ENCODE results near the gene ASTN2. TPM values are rescaled to one million over a fixed set of nuclear protein-coding genes. Genes with fewer than 3 reads are reported as not detected.

ASTN2 gene
- total RNA-seq, 2 experiments from 2014 or later = 3.9 TPM

DNA sequence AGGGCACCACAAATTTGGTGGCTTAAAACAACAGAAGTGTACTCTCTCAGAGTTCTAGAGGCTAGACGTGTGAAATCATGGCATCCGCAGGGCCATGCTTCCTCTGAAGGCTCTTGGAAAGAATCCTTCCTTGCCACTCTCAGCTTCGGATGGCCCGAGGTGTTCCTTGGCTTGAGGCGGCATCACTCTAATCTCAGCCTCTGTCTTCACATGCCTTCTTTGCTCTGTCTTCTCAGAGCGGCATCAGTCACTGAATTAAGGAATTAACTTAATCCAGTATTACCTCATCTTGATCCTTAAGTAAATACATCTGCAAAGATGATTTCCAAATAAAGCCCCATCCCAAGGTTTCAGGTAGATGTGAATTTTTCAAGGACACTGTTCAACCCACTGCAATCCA is 938.9 kb downstream of the ASTN2 start:
- no peaks in the 10 kb centered on the region for H3K4me1 Mint-ChIP-seq
- no peak for DNase-seq
- H3K27me3 Mint-ChIP-seq = no peaks in the 10 kb centered on the region
- H3K9me3 Mint-ChIP-seq = no peaks in the 10 kb centered on the region
- H3K27ac Mint-ChIP-seq = no peak overlapping the region
- H3K36me3 Mint-ChIP-seq = peaks cover 10% of the 10 kb centered on the region
- no peak overlapping the region for H3K4me3 Mint-ChIP-seq

DNA sequence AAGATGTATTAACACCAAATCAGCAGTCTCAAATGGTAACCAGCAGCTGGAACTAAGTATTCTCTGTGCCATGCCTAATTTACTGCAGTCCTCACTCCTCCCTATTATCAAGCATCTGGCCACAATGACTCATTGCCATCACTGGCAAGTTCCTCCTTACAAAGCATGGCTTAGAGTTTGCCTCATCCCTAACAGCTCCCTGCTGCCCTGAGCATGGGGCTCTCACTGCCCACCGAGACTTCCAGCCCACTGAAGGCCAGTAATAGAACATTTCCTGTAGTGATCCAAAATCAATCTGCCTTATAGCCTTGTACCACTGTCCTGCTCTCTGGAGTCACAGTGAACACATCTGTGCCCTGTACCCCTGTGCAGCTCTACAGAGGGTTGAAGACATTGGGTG is 939.7 kb downstream of the ASTN2 start:
- no peak for DNase-seq
- no peak overlapping the region for H3K4me3 Mint-ChIP-seq
- peaks cover 10% of the 10 kb centered on the region for H3K36me3 Mint-ChIP-seq
- H3K27me3 Mint-ChIP-seq = no peaks in the 10 kb centered on the region
- H3K9me3 Mint-ChIP-seq = no peaks in the 10 kb centered on the region
- no peak overlapping the region for H3K27ac Mint-ChIP-seq
- no peaks in the 10 kb centered on the region for H3K4me1 Mint-ChIP-seq

DNA sequence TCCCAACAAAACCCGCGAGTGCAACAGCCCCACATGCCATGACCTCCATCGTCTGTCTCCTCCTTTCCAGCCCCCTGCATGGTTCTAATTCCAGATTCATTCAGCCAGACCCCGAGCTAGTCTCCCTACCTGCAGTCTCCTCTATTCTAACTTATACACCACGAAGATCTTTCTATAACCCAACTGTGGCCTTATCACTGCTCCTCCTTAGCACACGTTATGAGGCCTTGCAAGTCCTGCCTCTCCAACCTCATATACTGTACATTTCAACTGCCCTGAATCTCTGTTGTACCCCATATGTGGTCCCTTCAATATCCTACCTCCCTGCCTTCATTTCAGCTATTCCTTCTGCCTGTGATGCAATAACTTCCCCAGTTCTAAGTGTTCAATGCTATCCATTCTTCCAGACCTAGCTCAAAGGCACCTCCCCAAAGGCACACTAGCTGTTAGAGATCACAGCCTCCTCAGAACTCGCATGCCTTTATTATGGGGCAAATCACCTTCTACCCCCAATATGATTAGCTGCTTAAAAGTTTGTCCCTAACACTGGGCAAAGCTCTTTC is 942.8 kb downstream of the ASTN2 start:
- H3K4me1 Mint-ChIP-seq = no peaks in the 10 kb centered on the region
- no peak overlapping the region for H3K4me3 Mint-ChIP-seq
- no peak overlapping the region for H3K27ac Mint-ChIP-seq

DNA sequence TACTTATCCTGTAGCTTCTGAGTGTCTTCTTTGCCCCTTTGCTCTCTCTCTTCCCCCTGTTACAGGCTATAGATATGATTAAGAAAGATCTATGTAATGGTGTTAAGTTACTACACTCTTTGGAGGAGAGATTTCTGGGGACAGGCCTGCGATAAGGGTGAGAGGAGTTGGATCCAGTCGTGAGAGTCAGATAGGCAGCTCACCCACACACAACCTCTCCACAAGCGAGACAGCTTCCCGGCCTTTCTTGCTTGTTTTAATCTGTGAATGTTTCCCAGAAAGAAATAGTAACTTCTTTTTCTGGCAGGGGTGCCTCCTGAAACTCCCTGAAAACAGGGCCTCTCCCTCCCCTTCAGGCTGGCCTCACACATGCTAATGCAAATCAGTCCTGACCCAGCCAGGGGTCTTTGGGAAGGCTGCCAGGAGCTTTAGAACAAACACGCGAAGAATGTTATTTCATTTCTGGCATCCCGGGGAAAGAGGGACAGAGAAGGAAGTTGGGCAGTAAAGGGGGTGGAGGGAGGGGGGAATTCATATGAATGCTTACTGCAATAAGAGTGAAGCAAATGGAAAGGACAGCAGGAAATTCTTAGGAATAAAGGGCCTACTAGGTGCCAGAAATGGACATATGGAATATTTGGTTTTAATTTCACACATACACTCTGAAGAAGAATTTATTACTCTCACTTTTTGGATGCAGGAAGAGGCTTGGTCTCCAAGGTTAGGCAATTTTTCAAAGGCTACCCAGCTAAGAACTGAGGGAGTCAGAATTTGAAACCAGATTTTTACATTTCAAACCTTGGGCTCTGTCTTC is 943.6 kb downstream of the ASTN2 start:
- H3K27ac Mint-ChIP-seq = no peak overlapping the region
- no peaks in the 10 kb centered on the region for H3K4me1 Mint-ChIP-seq

More for the DNA sequence above, 942.8 kb downstream of the ASTN2 start:
- DNase-seq = no peak
- H3K27me3 Mint-ChIP-seq = no peaks in the 10 kb centered on the region
- no peaks in the 10 kb centered on the region for H3K9me3 Mint-ChIP-seq
- H3K36me3 Mint-ChIP-seq = peaks cover 7% of the 10 kb centered on the region

GRCh38 chr9:116468793-116469527 is 945.9 kb downstream of the ASTN2 start:
- peaks cover 4% of the 10 kb centered on the region for H3K36me3 Mint-ChIP-seq
- no peaks in the 10 kb centered on the region for H3K27me3 Mint-ChIP-seq
- no peaks in the 10 kb centered on the region for H3K4me1 Mint-ChIP-seq
- H3K27ac Mint-ChIP-seq = no peak overlapping the region
- H3K4me3 Mint-ChIP-seq = no peak overlapping the region
- H3K9me3 Mint-ChIP-seq = no peaks in the 10 kb centered on the region
- no peak for DNase-seq

More for the DNA sequence above, 943.6 kb downstream of the ASTN2 start:
- peaks cover 11% of the 10 kb centered on the region for H3K36me3 Mint-ChIP-seq
- no peaks in the 10 kb centered on the region for H3K9me3 Mint-ChIP-seq
- H3K4me3 Mint-ChIP-seq = no peak overlapping the region
- no peaks in the 10 kb centered on the region for H3K27me3 Mint-ChIP-seq
- DNase-seq = no peak

- no peak overlapping the region for H3K27ac Mint-ChIP-seq
Measured at GRCh38 chr9:116468369-116468768, 946.5 kb downstream of the ASTN2 start.

DNA sequence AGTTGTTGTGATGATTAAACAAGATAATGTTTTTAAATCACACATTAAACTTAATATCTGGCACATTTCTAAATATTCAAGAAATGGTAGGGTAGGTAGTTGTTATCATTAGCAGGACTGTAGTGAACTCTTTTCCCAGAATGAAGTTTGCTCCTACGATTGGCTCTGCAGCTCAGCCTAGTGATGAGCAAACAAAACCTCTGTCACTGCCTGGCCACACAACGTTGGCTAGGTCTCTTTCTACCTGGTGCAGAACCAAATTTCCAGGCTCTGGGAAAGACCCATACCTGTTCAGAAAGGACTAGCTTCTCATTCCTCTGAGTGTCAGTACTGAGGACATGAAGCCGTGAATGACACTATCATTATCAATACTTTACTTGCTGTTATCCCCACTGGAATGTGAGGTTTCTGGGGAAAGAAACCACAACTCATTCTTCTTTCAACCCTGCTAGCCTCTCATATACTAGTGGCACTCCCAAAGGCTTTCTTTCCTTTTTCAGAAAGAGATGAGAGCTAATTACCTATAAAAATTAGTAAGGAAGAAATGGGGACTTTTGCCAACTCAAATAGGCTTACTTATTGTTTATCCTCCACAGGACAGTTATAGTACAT is 947.0 kb downstream of the ASTN2 start:
- no peak overlapping the region for H3K4me3 Mint-ChIP-seq
- H3K9me3 Mint-ChIP-seq = no peaks in the 10 kb centered on the region
- H3K36me3 Mint-ChIP-seq = peaks cover 4% of the 10 kb centered on the region
- no peak for DNase-seq
- no peaks in the 10 kb centered on the region for H3K4me1 Mint-ChIP-seq
- H3K27ac Mint-ChIP-seq = no peak overlapping the region
- H3K27me3 Mint-ChIP-seq = no peaks in the 10 kb centered on the region

More at GRCh38 chr9:116468369-116468768, 946.5 kb downstream of the ASTN2 start:
- no peaks in the 10 kb centered on the region for H3K4me1 Mint-ChIP-seq
- no peak overlapping the region for H3K4me3 Mint-ChIP-seq
- no peaks in the 10 kb centered on the region for H3K9me3 Mint-ChIP-seq
- no peaks in the 10 kb centered on the region for H3K27me3 Mint-ChIP-seq
- peaks cover 4% of the 10 kb centered on the region for H3K36me3 Mint-ChIP-seq
- no peak for DNase-seq

DNA sequence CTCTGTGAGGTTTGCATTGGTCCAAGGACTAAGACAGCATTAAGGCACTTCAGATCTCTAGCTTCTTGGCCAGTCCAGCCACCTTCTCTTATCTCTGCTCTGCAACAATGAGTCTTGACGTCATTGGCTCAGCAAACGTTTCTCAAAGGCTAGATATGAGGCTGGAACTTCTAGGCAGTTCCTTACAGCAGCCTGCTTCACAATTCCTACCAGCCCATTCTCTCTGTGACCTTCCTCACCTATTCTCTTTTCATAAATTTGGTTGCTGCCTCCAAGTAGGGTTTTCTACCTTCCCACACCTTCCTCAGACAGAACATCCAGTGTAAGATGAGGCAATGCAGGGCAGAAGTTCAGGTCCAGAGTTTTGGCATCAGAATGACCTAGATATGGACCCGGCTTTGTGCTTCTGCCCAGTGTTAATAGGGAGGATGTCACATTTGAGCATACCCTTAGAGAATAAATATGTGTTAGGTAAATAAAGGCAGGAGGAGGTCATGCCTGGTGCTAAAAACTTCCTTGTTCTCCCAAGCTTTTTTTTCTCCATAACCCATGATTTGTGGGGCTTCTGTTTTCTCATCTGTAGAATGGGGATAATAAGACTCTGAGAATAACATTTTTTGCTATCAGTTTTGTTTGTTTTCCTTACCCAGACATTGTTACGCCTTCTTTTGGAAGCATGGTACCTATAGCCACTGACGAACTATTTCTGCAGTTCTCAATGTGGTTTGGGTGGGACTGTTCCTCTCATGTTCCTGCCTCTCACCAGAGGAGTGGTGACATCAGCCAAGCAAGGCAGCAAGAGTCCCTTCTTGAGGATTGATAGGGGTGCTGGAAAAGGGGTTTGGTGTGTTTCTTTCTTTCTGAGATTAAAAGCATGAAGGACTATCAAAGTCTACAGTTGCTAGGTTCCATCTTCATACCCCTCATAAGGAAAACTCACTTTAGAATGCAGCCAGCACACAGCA is 948.3 kb downstream of the ASTN2 start:
- Mint-ChIP-seq H3K4me3 (no peak overlapping the region), H3K4me1 (no peaks in the 10 kb centered on the region), H3K27me3 (no peaks in the 10 kb centered on the region), H3K36me3 (peaks cover 4% of the 10 kb centered on the region), H3K9me3 (no peaks in the 10 kb centered on the region), H3K27ac (no peak overlapping the region)
- no peak for DNase-seq

GRCh38 chr9:116465576-116466270 is 949.1 kb downstream of the ASTN2 start:
- no peaks in the 10 kb centered on the region for H3K27me3 Mint-ChIP-seq

GRCh38 chr9:116464987-116465571 is 949.8 kb downstream of the ASTN2 start:
- Mint-ChIP-seq H3K4me1 (no peaks in the 10 kb centered on the region), H3K36me3 (peaks cover 4% of the 10 kb centered on the region), H3K27me3 (no peaks in the 10 kb centered on the region), H3K9me3 (peaks cover 2% of the 10 kb centered on the region), H3K27ac (no peak overlapping the region), H3K4me3 (no peak overlapping the region)
- DNase-seq = no peak

More at GRCh38 chr9:116465576-116466270, 949.1 kb downstream of the ASTN2 start:
- DNase-seq = no peak
- Mint-ChIP-seq H3K4me1 (no peaks in the 10 kb centered on the region), H3K27ac (no peak overlapping the region), H3K36me3 (peaks cover 4% of the 10 kb centered on the region), H3K4me3 (no peak overlapping the region), H3K9me3 (peaks cover 2% of the 10 kb centered on the region)

DNA sequence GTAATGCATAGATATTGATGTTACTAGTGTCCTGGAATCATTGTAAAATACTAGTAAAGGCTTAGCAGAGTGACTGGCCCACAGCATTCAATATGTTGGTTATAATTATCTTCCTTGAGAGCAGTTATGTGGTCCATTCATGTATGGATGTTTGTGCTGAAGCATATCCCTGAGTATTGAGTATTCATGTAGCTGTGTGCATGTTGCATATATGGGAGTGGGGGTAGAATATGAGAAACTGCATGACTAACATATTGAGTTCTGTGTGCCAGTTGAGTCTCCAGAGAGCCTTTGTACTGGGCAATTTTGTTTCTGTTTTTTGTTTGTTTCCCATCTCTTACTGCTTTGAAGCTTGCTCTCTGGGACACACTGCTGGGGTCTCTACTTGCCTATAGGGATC is 950.4 kb downstream of the ASTN2 start:
- Mint-ChIP-seq H3K9me3 (peaks cover 2% of the 10 kb centered on the region), H3K4me1 (no peaks in the 10 kb centered on the region), H3K27me3 (no peaks in the 10 kb centered on the region), H3K4me3 (no peak overlapping the region), H3K27ac (no peak overlapping the region), H3K36me3 (peaks cover 4% of the 10 kb centered on the region)
- DNase-seq = no peak

DNA sequence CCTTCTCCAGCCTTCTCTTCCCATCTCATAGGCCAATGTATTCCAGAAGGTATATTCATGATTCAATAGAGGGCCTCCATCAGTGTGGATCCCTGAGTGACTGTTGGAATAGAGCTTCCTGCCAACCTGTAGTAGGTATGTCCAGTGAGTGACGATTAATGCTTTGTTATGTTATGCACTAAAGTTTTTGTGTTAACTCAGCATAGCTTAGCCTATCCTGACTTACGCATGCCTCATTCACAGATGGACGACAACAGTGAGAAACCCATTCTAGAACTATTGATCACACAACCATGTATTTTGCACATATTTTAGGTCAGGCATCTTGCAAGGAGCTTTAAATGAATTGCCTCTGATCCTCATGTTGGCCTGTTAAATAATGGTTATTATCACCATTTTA is 953.2 kb downstream of the ASTN2 start:
- Mint-ChIP-seq H3K27ac (no peak overlapping the region), H3K4me1 (no peaks in the 10 kb centered on the region), H3K9me3 (peaks cover 15% of the 10 kb centered on the region), H3K27me3 (no peaks in the 10 kb centered on the region), H3K36me3 (peaks cover 6% of the 10 kb centered on the region), H3K4me3 (no peak overlapping the region)
- DNase-seq = no peak

DNA sequence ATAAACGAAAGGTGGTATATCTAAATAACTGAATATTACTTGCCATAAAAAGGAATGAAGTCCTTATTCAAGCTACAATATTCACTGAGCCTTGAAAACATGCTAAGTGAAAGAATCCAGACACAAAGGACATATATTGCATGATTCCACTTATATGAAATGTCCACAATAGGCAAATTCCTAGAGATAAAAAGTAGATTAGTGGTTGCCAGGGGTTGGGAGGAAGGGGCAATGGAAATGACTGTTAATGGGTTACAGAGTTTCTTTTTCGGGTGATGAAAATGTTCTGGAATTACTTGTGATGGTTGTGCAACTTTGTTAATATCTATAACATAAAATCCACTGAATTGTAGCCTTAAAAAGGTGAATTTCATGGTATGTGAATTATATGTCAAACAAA is 954.8 kb downstream of the ASTN2 start:
- no peaks in the 10 kb centered on the region for H3K27me3 Mint-ChIP-seq
- H3K4me1 Mint-ChIP-seq = no peaks in the 10 kb centered on the region
- peaks cover 11% of the 10 kb centered on the region for H3K36me3 Mint-ChIP-seq
- peaks cover 22% of the 10 kb centered on the region for H3K9me3 Mint-ChIP-seq
- no peak overlapping the region for H3K27ac Mint-ChIP-seq
- no peak overlapping the region for H3K4me3 Mint-ChIP-seq
- DNase-seq = no peak
